Mesodermal cell (in vitro differentiated cells): ENCODE measurements around the gene CTTN.
"Not testable (repeated sequence)": the region's sequence is repeated elsewhere in the genome, so short reads cannot be mapped to it uniquely, and the experiment has no call there.

Experiments used
- H3K27ac ChIP-seq: 2 replicates; pipeline ENCODE4 v1.7.0; 2013; ENCODE audit warnings: mild to moderate bottlenecking, low read depth, low read length, moderate library complexity; ENCODE audit not compliant: severe bottlenecking
- H3K36me3 ChIP-seq: 2 replicates; pipeline ENCODE4 v1.7.1; 2013; ENCODE audit warnings: mild to moderate bottlenecking, low read length, moderate library complexity; ENCODE audit not compliant: control insufficient read depth, insufficient read depth
- H3K4me1 ChIP-seq: one replicate; pipeline ENCODE4 v1.7.1; 2013; ENCODE audit warnings: mild to moderate bottlenecking, low read length; ENCODE audit not compliant: insufficient read depth, control insufficient read depth, poor library complexity, severe bottlenecking
- H3K4me3 ChIP-seq: 2 replicates; pipeline ENCODE4 v1.7.0; 2013; ENCODE audit warnings: low read length, control low read depth, mild to moderate bottlenecking; ENCODE audit not compliant: insufficient read depth, poor library complexity, severe bottlenecking; ENCODE audit errors: extremely low read depth
- H3K9me3 ChIP-seq: 2 replicates; pipeline ENCODE4 v1.7.1; 2013; ENCODE audit warnings: mild to moderate bottlenecking, low read length, moderate library complexity; ENCODE audit not compliant: control insufficient read depth
- whole genome bisulfite sequencing, 2 experiments: methylation state at CpG; one replicate each; pipeline ENCODE4 v1.1.5; 2013; ENCODE audit warnings: missing lambda C conversion rate in 2 of 2; ENCODE audit not compliant: insufficient coverage in 2 of 2; 5-methylcytosine and 5-hydroxymethylcytosine counted together

CTTN gene

GRCh38 chr11:70381350-70381749 lies 17.0 kb upstream of the CTTN start:
- no peaks in the 10 kb centered on the region for H3K9me3 ChIP-seq
- H3K4me1 ChIP-seq = peaks cover 13% of the 10 kb centered on the region
- H3K27ac ChIP-seq = no peak overlapping the region
- 96 to 100% methylated on average over 2 to 6 of the region's 8 CpGs for WGBS, 2 experiments
- no peak overlapping the region for H3K4me3 ChIP-seq
- peaks cover 87% of the 10 kb centered on the region for H3K36me3 ChIP-seq

- Histone ChIP-seq H3K4me3 (no peak overlapping the region), H3K36me3 (peaks cover 80% of the 10 kb centered on the region), H3K4me1 (peaks cover 13% of the 10 kb centered on the region), H3K9me3 (no peaks in the 10 kb centered on the region), H3K27ac (peak overlapping the region; percentile 59)
- WGBS, 2 experiments = 82 to 88% methylated on average over 9 of the region's 15 CpGs
Measured at GRCh38 chr11:70381872-70382861, 16.2 kb upstream of the CTTN start.

- 87 to 100% methylated on average over 7 to 8 of the region's 11 CpGs for WGBS, 2 experiments
- H3K36me3 ChIP-seq = peaks cover 68% of the 10 kb centered on the region
- H3K27ac ChIP-seq = no peak overlapping the region
- H3K4me3 ChIP-seq = no peak overlapping the region
- H3K4me1 ChIP-seq = peaks cover 13% of the 10 kb centered on the region
- H3K9me3 ChIP-seq = no peaks in the 10 kb centered on the region
Measured at GRCh38 chr11:70383664-70384565, 14.4 kb upstream of the CTTN start.

- no peak overlapping the region for H3K4me3 ChIP-seq
- no peaks in the 10 kb centered on the region for H3K9me3 ChIP-seq
- H3K36me3 ChIP-seq = peaks cover 61% of the 10 kb centered on the region
- peak overlapping the region; percentile 5 for H3K27ac ChIP-seq
- H3K4me1 ChIP-seq = peaks cover 13% of the 10 kb centered on the region
- 91 to 93% methylated on average over 15 to 16 of the region's 18 CpGs for WGBS, 2 experiments
Measured at GRCh38 chr11:70384566-70385152, 13.7 kb upstream of the CTTN start.

GRCh38 chr11:70387564-70387963 lies 10.8 kb upstream of the CTTN start:
- Histone ChIP-seq H3K4me3 (no peak overlapping the region), H3K4me1 (peaks cover 5% of the 10 kb centered on the region), H3K36me3 (peaks cover 49% of the 10 kb centered on the region), H3K27ac (no peak overlapping the region), H3K9me3 (no peaks in the 10 kb centered on the region)
- no CpG with 5 or more reads among the region's 4 CpGs for WGBS, 2 experiments

- no peak overlapping the region for H3K27ac ChIP-seq
- 69 to 74% methylated on average over 4 of the region's 6 CpGs for WGBS, 2 experiments
Measured at GRCh38 chr11:70389201-70389600, 9.1 kb upstream of the CTTN start.

GRCh38 chr11:70390882-70391281 lies 7.4 kb upstream of the CTTN start:
- not testable (repeated sequence) for H3K4me1 ChIP-seq, H3K9me3 ChIP-seq, H3K4me3 ChIP-seq, H3K27ac ChIP-seq
- 98 to 100% methylated on average over 1 to 7 of the region's 7 CpGs for WGBS, 2 experiments
- H3K36me3 ChIP-seq = peaks cover 48% of the 10 kb centered on the region

More at GRCh38 chr11:70389201-70389600, 9.1 kb upstream of the CTTN start:
- Histone ChIP-seq H3K4me1 (peaks cover 3% of the 10 kb centered on the region), H3K4me3 (no peak overlapping the region), H3K9me3 (no peaks in the 10 kb centered on the region), H3K36me3 (peaks cover 51% of the 10 kb centered on the region)

- Histone ChIP-seq H3K4me1 (peaks cover 3% of the 10 kb centered on the region), H3K36me3 (peaks cover 38% of the 10 kb centered on the region), H3K4me3 (no peak overlapping the region), H3K9me3 (no peaks in the 10 kb centered on the region), H3K27ac (no peak overlapping the region)
- 92 to 96% methylated on average over 13 to 15 of the region's 15 CpGs for whole genome bisulfite sequencing, 2 experiments
Measured at GRCh38 chr11:70394211-70394950, 3.9 kb upstream of the CTTN start.

GRCh38 chr11:70397336-70397982 lies 870 bp upstream of the CTTN start:
- 42 to 44% methylated on average over 16 to 18 of the region's 18 CpGs for WGBS, 2 experiments
- H3K4me1 ChIP-seq = peaks cover 14% of the 10 kb centered on the region
- H3K4me3 ChIP-seq = peak overlapping the region; percentile 93
- peak overlapping the region; percentile 77 for H3K27ac ChIP-seq
- peaks cover 55% of the 10 kb centered on the region for H3K36me3 ChIP-seq
- no peaks in the 10 kb centered on the region for H3K9me3 ChIP-seq
